K562 (cell line): ENCODE data around the gene GRM2.

Source experiments
- CHD2 ChIP-seq: IDR thresholded peaks from 2 replicates; pipeline ENCODE4 v1.6.1; 2011; ENCODE audit warnings: low read depth, low read length
- CTCF ChIP-seq, 3 experiments: IDR thresholded peaks in 2 of 3; conservative IDR thresholded peaks in 1 of 3; 2 replicates each; pipeline ENCODE4 v1.5.1; 2011 to 2012; ENCODE audit warnings: low read length in 3 of 3, mild to moderate bottlenecking in 3 of 3, control low read depth in 2 of 3, improper control_type of control experiment in 1 of 3, inconsistent platforms in 1 of 3, low read depth in 1 of 3, mixed read lengths in 1 of 3, moderate library complexity in 1 of 3; ENCODE audit not compliant: insufficient read depth in 2 of 3
- ELF2 ChIP-seq: fragments of 250-450 bp; sonication (Bioruptor Pico); IDR thresholded peaks from 2 replicates; pipeline ENCODE4 v1.5.0; 2021; ENCODE audit warnings: mild to moderate bottlenecking
- GABPA ChIP-seq: fragments of 200-800 bp; sonication (Bioruptor generic); conservative IDR thresholded peaks from 2 replicates; pipeline ENCODE4 v1.6.1; 2016; ENCODE audit warnings: low read depth, missing genetic modification characterization, missing compliant biosample characterization
- GATAD2A ChIP-seq: fragments of 450-650 bp; IDR thresholded peaks from 2 replicates; pipeline ENCODE4 v1.6.1; 2017
- MAZ ChIP-seq, 2 experiments: fragments of 450-650 bp in 1 of 2; sonication (generic) in 1 of 2; formaldehyde crosslinking; IDR thresholded peaks in 1 of 2; conservative IDR thresholded peaks in 1 of 2; 2 replicates each; pipeline versions ENCODE4 v1.4.0 to v1.5.0; 2020; ENCODE audit warnings: mild to moderate bottlenecking in 1 of 2, missing genetic modification reagents in 1 of 2
- MYBL2 ChIP-seq, 2 experiments: fragments of 450-650 bp in 1 of 2; sonication (generic) in 1 of 2; formaldehyde crosslinking in 1 of 2; IDR thresholded peaks; 2 replicates each; pipeline versions ENCODE4 v1.6.1 to v1.8.1; 2017 to 2022; ENCODE audit warnings: borderline replicate concordance in 1 of 2, inconsistent platforms in 1 of 2, low read depth in 1 of 2, mild to moderate bottlenecking in 1 of 2, missing genetic modification reagents in 1 of 2, moderate library complexity in 1 of 2
- SMARCC2 ChIP-seq: fragments of 450-650 bp; IDR thresholded peaks from 2 replicates; pipeline ENCODE4 v1.6.1; 2017; ENCODE audit warnings: antibody characterized with exemption, moderate library complexity, mild to moderate bottlenecking, low read depth
- SP1 ChIP-seq: sonication (generic); formaldehyde crosslinking; IDR thresholded peaks from 2 replicates; pipeline ENCODE4 v1.8.1; 2022; ENCODE audit warnings: mild to moderate bottlenecking, missing genetic modification reagents
- TSHZ1 ChIP-seq: fragments of 250-450 bp; sonication (Bioruptor Pico); IDR thresholded peaks from 2 replicates; pipeline ENCODE4 v1.4.0; 2020; ENCODE audit warnings: mild to moderate bottlenecking, moderate library complexity
- ZNF274 ChIP-seq: IDR thresholded peaks from 2 replicates; pipeline ENCODE4 v1.6.1; 2011; ENCODE audit warnings: low read depth, mild to moderate bottlenecking, low read length, moderate library complexity, borderline replicate concordance
- ZSCAN32 ChIP-seq: fragments of 450-650 bp; formaldehyde crosslinking; IDR thresholded peaks from 2 replicates; pipeline ENCODE4 v1.4.0; 2020; ENCODE audit warnings: mild to moderate bottlenecking, moderate library complexity

GRCh38 chr3:51671734-51672475, 35.0 kb upstream of the GRM2 start:
- TF ChIP-seq CTCF (IDR thresholded peaks at IDR 0.05 in 2 of 3, conservative IDR thresholded peaks at IDR 0.05 in 1 of 3; ENCODE audit: insufficient read depth in 2 of 3, low read depth in 1 of 3, low read length in 3 of 3) (no peak), SP1 (CRISPR knock-in tag) (no peak), ZSCAN32 (CRISPR knock-in tag) (no peak), MYBL2 (IDR thresholded peaks at IDR 0.05; ENCODE audit: low read depth) (no peak), MYBL2 (CRISPR knock-in tag; IDR thresholded peaks at IDR 0.05; ENCODE audit: borderline replicate concordance) (no peak), ZNF274 (no peak), ELF2 (CRISPR knock-in tag) (no peak), GABPA (tag) (no peak), MAZ (CRISPR knock-in tag; conservative IDR thresholded peaks at IDR 0.05 in 1 of 2, IDR thresholded peaks at IDR 0.05 in 1 of 2) (peak in 1 of 2 experiments; percentile 64; a peak in 1 of 4 replicates), GATAD2A (no peak), CHD2 (no peak), TSHZ1 (CRISPR knock-in tag) (no peak), SMARCC2 (no peak)
